Mesothelial cell of epicardium (in vitro differentiated cells): ENCODE results near the gene SYT6. TPM values are rescaled to one million over a fixed set of nuclear protein-coding genes. Genes with fewer than 3 reads are reported as not detected.

Source experiments
- DNase-seq, 2 experiments: peaks; one replicate each; pipeline ENCODE4 v3.0.0; 2021; ENCODE audit warnings: low spot score in 2 of 2; ENCODE audit not compliant: unreplicated experiment in 2 of 2
- H3K27ac Mint-ChIP-seq: 2 replicates; pipeline ENCODE4 v1.8.0; 2021; ENCODE audit warnings: mixed read lengths
- H3K27me3 Mint-ChIP-seq: 2 replicates; pipeline ENCODE4 v1.8.0; 2021; ENCODE audit warnings: low read depth, mixed read lengths
- H3K36me3 Mint-ChIP-seq: 2 replicates; pipeline ENCODE4 v1.8.0; 2021; ENCODE audit warnings: mixed read lengths
- H3K4me1 Mint-ChIP-seq: 2 replicates; pipeline ENCODE4 v1.8.0; 2021; ENCODE audit warnings: mixed read lengths
- H3K4me3 Mint-ChIP-seq: 2 replicates; pipeline ENCODE4 v1.8.0; 2021; ENCODE audit warnings: mild to moderate bottlenecking, moderate library complexity, mixed read lengths
- H3K9me3 Mint-ChIP-seq: 2 replicates; pipeline ENCODE4 v1.8.0; 2021; ENCODE audit warnings: mixed read lengths
- CTCF ChIP-seq: fragments of 200-600 bp; sonication (generic); IDR thresholded peaks from one replicate; pipeline ENCODE4 v1.5.0; 2021; ENCODE audit warnings: antibody characterized with exemption; ENCODE audit not compliant: unreplicated experiment
- total RNA-seq: library from RNA; stranded (reverse); gene quantifications from 3 replicates; pipeline ENCODE4 v1.2.1, GENCODE V29; 2021

Gene SYT6
- total RNA-seq, 1 donor from 2014 or later: 0.09 TPM

- H3K4me1 Mint-ChIP-seq: no peaks in the 10 kb centered on the region
- peaks cover 11% of the 10 kb centered on the region for H3K9me3 Mint-ChIP-seq
- no peak for TF ChIP-seq CTCF
- no peak overlapping the region for H3K27ac Mint-ChIP-seq
- no peaks in the 10 kb centered on the region for H3K27me3 Mint-ChIP-seq
- no peak for DNase-seq
- H3K4me3 Mint-ChIP-seq: no peak overlapping the region
- H3K36me3 Mint-ChIP-seq: no peaks in the 10 kb centered on the region
Measured at GRCh38 chr1:114043548-114043947, 110.1 kb downstream of the SYT6 start.

GRCh38 chr1:114043054-114043453, 110.6 kb downstream of the SYT6 start:
- H3K27me3 Mint-ChIP-seq: no peaks in the 10 kb centered on the region
- H3K4me1 Mint-ChIP-seq: no peaks in the 10 kb centered on the region
- DNase-seq: no peak
- TF ChIP-seq CTCF: no peak
- no peak overlapping the region for H3K27ac Mint-ChIP-seq
- no peak overlapping the region for H3K4me3 Mint-ChIP-seq
- peaks cover 9% of the 10 kb centered on the region for H3K9me3 Mint-ChIP-seq
- no peaks in the 10 kb centered on the region for H3K36me3 Mint-ChIP-seq

GRCh38 chr1:114040273-114041015, 113.2 kb downstream of the SYT6 start:
- DNase-seq: no peak
- no peaks in the 10 kb centered on the region for H3K4me1 Mint-ChIP-seq
- H3K4me3 Mint-ChIP-seq: no peak overlapping the region
- H3K27ac Mint-ChIP-seq: no peak overlapping the region
- H3K27me3 Mint-ChIP-seq: no peaks in the 10 kb centered on the region
- no peaks in the 10 kb centered on the region for H3K9me3 Mint-ChIP-seq
- H3K36me3 Mint-ChIP-seq: no peaks in the 10 kb centered on the region
- no peak for TF ChIP-seq CTCF

Other genes with a start within 250 kb of the SYT6 start
- gene AP4B1, start 249.1 kb downstream of the SYT6 start, total RNA-seq: 26.8 to 31.6 TPM (median 31.6 TPM) in 3 replicates
- gene DCLRE1B, start 248.5 kb downstream of the SYT6 start, total RNA-seq: 8.1 to 10.0 TPM (median 9.5 TPM) in 3 replicates
- gene HIPK1, start 224.5 kb downstream of the SYT6 start, total RNA-seq: 43.6 to 44.5 TPM (median 43.9 TPM) in 3 replicates
- 115 to 119 TPM (median 118 TPM) in 3 replicates for gene OLFML3, start 174.4 kb downstream of the SYT6 start, total RNA-seq